PC-3 (cell line): ENCODE data around the gene COL25A1.

Experiments
- EZH2 ChIP-seq: fragments of 300-600 bp; sonication (generic); IDR thresholded peaks from one replicate; pipeline ENCODE4 v1.6.1; 2017; ENCODE audit warnings: antibody characterized with exemption, mild to moderate bottlenecking, low read length; ENCODE audit not compliant: unreplicated experiment
- TF ChIP-seq, protein P1 (sequence below): fragments of 300-600 bp; sonication (generic); conservative IDR thresholded peaks from 2 replicates; pipeline ENCODE4 v1.5.1; 2017; ENCODE audit warnings: antibody characterized with exemption, low read depth, mild to moderate bottlenecking, low read length

DNA sequence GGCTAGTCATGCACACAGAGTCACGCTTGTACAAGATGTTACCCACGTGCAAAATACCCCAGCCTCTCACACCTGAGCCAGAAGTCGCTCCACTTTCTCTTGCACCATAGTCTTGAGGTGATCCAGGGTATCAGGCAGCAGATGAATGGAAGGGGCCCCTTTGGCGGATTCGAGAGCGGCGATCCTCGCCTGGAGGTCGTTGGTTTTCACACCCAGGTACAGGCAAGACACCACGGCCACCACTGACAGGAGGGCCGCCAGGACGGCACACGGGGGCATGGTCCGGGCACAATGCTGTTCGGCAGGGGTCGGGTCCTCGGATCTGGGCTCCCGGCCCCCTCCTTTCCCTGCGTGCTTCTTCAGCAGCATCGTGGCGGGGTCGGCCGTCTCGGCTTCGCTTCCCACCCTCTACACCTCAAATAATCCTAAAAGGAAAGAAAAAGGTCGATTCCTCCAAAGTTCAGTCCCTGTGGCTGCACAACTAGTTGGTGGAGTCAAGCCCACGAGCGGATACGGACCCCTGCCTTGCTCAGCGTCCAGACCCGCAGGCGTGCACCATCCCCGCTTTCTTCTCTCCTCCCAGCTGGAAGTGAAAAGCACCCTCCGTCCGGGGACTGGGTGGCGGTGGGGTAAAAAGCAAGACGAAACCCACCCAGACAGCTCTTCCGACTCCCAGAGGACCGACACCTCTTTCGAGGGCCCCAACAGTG lies 652 bp downstream of the COL25A1 start:
- TF ChIP-seq EZH2 = no peak
- TF ChIP-seq, protein P1, sequence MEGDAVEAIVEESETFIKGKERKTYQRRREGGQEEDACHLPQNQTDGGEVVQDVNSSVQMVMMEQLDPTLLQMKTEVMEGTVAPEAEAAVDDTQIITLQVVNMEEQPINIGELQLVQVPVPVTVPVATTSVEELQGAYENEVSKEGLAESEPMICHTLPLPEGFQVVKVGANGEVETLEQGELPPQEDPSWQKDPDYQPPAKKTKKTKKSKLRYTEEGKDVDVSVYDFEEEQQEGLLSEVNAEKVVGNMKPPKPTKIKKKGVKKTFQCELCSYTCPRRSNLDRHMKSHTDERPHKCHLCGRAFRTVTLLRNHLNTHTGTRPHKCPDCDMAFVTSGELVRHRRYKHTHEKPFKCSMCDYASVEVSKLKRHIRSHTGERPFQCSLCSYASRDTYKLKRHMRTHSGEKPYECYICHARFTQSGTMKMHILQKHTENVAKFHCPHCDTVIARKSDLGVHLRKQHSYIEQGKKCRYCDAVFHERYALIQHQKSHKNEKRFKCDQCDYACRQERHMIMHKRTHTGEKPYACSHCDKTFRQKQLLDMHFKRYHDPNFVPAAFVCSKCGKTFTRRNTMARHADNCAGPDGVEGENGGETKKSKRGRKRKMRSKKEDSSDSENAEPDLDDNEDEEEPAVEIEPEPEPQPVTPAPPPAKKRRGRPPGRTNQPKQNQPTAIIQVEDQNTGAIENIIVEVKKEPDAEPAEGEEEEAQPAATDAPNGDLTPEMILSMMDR = no peak
